GM13976 (cell line): ENCODE data around the gene PPP2R5E.

ENCODE experiments used
- DNase-seq: peaks from one replicate; pipeline ENCODE4 v3.0.0; 2012; ENCODE audit warnings: low spot score
- CTCF ChIP-seq: IDR thresholded peaks from 2 replicates; pipeline ENCODE4 v1.5.1; 2012; ENCODE audit warnings: borderline replicate concordance, mild to moderate bottlenecking; ENCODE audit not compliant: insufficient read depth; ENCODE audit errors: extremely low read depth, missing control alignments, control extremely low read depth
- in situ Hi-C: fragments of 300-500 bp; cut with MboI; formaldehyde crosslinking; loops from one replicate; pipeline ENCODE4 v1.12.0; 2022; ENCODE audit warnings: low sequenced_read_pairs, mixed read lengths, inconsistent platforms; ENCODE audit not compliant: unreplicated experiment

The PPP2R5E gene

GRCh38 chr14:63454436-63454835 lies 88.7 kb downstream of the PPP2R5E start:
- no peak for TF ChIP-seq CTCF
- in situ Hi-C loops = no loop called here
- no peak for DNase-seq

DNA sequence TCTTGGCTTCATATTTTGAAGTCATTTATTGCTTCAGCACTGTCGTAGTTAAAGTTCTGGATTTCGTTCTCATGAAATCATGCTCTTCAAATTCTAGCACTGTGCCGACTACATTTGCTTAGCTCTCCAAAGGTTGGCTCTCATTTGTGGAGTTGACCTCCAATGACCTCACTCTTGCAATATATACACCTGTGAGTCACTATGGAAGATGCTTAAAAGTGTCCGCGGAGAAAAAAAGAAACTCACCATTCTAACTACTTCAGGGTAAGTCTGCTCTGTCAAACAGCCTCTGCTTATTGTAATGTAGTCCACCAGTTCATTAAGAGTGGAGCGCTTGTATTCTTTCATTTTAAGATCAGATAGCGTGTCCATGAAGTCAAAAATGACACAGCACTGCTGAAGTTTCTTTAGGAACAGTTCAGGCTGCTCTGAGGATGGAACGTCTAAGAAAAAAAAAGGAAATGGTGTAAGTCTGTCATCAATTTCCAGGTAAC lies 89.7 kb downstream of the PPP2R5E start:
- in situ Hi-C loops = no loop called here
- DNase-seq = no peak

DNA sequence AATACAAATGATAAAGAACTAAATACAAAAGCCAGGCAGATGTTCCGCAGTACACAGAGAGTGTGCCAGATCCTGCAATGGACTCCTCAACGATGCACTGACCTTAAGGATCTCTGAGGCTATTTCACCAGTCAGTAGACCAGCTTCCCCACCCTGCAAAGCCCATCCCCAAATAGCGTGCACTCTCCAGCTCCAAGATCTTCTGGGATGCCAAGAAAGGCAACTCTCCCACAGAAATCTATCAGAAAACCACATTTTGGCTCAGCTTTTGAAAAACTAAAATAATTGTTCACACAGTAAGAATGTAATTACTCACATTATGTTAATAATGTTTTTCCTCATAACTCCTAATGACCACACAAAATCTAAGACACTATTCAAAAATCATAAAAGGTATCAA lies 90.4 kb downstream of the PPP2R5E start:
- in situ Hi-C loops = no loop called here
- no peak for DNase-seq
- TF ChIP-seq CTCF = no peak

More for the DNA sequence above, 89.7 kb downstream of the PPP2R5E start:
- no peak for TF ChIP-seq CTCF

DNA sequence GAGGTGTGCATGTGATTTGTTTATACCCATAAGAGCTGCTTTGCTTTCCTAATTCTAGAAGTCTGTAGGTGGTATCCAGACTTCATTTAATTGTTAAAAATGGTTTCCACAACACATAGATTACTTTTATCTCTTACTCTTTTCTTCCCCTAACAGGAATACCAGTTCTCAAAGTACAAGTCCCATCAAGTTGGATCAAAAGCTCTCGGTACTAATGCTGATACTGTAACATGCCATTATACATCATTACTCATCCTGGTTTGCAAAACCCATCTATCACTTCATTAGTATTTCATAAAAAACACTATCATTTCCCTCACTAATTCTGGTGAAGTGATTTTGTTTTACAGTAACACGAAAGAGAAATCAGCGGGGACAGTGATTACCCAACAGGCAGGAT lies 94.3 kb downstream of the PPP2R5E start:
- in situ Hi-C loops = no loop called here

GRCh38 chr14:63444588-63444987 lies 98.6 kb downstream of the PPP2R5E start:
- DNase-seq = no peak
- in situ Hi-C loops = no loop called here
- TF ChIP-seq CTCF = no peak

More for the DNA sequence above, 94.3 kb downstream of the PPP2R5E start:
- DNase-seq = no peak
- TF ChIP-seq CTCF = no peak

GRCh38 chr14:63443988-63444387 lies 99.2 kb downstream of the PPP2R5E start:
- in situ Hi-C loops = no loop called here
- no peak for DNase-seq
- no peak for TF ChIP-seq CTCF

GRCh38 chr14:63443361-63443760 lies 99.8 kb downstream of the PPP2R5E start:
- TF ChIP-seq CTCF = no peak
- in situ Hi-C loops = no loop called here
- no peak for DNase-seq
